Activated CD4-positive, alpha-beta T cell treated with anti-CD3 and anti-CD28 coated beads, Interleukin-2, amount 50 U/mL, for 16 hours (primary cell): Measurements from ENCODE around the gene LTBP1.

Source experiments
- DNase-seq: peaks from one replicate; pipeline ENCODE4 v3.0.0-alpha.2; 2020

LTBP1 gene

DNA sequence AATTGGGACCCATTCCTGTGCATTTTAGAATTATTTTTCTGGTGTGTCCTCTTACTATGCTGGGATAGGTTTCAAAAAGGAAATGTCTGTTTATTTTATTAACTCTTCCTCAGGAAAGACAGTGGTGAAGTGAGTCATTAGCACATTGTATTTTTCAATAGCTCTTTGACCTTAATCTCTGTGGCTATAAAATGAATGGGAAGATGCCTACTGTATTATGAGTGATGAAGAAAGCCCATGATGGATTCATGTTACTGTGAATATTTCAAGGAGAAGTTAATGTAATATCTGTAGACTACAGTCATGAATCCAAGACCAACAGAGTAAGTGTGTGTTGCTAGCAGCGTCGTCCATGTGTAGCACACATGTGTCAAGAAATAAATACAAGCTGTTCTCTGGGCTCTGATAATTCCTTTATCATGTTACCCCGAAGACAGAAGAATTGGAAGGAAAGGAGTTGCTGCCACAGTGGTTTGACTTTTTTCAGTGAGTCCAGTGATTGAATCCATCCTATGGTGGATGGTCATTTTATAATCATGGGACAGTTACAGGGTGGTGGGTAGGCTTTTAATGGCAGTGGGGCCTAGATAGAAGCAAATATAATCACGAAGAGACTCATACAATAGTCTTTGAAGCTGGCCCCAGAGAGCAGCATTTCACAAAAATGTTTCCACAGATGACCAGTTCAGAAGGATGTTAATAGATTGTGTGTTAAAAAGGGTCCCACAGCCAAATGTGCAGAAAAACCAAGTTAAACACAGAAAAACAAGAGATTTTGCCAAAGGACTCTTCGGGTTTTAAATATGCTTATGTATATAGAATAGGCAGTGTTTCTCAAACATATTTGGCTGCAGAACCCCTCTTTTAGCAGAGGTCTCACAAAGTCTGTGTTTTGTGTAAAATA is 290.0 kb downstream of the LTBP1 start:
- DNase-seq = no peak

DNA sequence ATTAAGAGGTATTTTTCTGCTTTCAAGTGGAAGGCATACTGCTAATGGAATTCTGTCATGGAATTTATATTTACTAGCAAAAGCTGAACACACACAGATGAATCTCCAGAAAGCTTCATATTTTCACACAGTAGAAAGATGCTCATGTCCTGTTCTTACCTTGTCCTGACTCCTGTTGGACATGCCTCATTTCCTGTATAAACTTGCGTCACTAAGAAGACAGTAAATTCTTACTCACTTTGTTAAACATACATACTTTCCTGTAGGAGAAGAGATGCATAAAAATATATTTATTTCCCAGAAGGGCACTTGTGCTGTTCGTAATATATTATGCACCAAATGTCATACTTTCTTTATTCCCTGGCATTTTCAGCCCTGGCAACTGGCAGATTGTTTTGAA is 291.4 kb downstream of the LTBP1 start:
- DNase-seq = no peak

DNA sequence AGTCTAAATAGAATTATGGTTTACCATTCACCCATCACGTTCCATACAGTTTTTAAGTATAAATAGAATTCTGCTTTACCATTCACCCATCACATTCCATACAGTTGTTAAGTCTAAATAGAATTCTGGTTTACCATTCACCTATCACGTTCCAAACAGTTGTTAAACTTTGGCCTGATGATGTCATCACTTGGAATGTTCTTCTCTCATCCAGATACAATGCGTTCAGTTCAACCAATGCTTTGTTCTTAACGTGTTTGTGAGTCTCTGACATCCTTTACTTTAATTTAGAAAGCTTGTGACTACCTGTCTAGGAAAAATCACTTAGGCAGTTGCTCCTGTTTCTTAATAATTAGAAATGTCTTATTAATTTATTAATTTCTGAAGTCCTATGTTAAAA is 293.4 kb downstream of the LTBP1 start:
- no peak for DNase-seq

DNA sequence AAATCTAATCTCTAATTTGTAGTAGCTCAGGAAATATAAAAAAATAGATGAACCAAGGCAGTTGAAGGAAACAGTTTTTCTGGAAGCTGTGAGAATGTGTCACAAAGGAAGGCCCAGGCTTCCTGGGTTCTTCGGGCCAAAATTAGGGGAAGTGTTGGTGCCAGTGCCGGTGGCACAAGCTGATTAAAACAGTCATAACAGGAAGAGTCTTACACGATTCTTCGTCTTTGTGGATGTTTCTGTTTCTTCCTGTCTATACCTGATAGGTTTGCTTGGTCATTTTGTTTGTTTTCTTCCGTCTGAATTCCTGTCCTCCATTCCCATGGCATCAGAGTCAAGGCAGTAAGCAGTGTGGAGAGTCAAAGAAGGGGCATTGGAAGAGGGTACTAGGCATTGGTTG is 294.3 kb downstream of the LTBP1 start:
- no peak for DNase-seq

DNA sequence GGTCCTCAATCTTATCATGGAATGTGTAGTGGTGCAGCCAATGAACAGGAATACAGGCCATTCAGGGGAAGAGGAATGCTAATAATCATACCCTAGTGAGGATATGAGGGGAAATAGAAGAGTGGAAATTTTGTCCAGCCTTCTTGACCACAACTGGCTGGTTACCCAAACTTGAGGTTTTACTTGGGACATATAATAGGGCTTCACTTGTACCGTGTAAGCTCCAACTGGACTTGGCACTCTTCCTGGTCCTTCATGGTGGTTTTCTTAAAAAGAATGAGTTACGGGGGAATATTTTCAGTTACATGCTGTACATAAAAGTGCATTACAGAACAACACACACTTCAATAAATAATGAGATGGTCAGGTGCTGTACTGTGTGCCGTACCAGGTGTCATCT is 294.8 kb downstream of the LTBP1 start:
- no peak for DNase-seq

DNA sequence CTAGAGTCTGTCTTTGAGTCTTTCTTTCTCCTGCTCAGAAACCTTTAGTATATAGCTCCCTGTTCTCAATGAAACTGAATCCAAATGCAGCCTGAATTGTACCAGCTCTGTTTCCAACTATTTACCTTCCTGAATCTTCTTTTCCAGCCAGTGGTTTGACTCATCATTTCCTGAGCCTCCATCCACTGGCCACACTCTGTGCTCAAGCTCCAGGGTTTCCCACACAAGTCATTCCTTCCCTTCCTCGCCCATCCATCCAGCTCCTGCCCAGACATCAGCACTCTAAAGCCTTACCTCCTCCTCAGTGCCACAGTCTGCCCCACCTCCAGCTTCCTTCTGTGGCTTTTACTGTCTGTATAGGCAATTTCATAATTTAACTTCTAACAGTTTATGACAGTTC is 296.1 kb downstream of the LTBP1 start:
- DNase-seq = no peak

DNA sequence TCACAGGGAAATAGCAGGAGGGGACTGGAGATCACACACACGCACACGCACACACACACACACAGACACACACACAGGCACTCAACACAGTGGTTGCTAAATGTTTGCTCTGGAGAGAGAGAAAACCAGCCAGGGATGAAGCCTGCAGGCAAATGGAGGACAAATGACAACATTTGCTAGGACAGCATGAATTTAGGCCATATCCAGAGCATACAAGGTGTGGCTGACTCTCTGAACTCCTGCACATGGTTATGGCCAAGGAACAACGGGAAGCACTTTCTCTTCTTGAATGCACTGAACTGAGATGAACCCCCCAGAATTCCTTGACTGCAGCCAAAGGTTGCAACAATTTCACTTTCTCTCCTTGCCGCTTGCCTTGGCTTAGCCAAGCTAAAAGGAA is 299.7 kb downstream of the LTBP1 start:
- DNase-seq = no peak

DNA sequence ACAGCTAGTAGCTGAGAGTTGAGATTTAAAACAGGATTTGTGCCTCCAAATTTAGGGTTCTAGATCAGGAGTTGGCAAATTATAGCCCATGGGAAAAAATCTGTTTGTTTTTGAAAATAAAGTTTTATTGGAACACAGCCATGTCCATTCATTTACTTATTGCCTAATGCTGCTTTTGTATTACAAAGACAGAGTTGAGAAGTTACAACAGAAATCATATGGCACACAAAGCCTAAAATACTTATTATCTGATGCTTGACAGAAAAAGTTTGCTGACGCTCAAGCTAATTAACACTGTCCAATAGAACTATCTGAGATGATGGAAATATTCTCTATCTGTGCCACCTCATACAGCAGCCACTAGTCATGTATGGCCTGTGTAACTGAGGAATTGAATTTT is 300.6 kb downstream of the LTBP1 start:
- DNase-seq = no peak

DNA sequence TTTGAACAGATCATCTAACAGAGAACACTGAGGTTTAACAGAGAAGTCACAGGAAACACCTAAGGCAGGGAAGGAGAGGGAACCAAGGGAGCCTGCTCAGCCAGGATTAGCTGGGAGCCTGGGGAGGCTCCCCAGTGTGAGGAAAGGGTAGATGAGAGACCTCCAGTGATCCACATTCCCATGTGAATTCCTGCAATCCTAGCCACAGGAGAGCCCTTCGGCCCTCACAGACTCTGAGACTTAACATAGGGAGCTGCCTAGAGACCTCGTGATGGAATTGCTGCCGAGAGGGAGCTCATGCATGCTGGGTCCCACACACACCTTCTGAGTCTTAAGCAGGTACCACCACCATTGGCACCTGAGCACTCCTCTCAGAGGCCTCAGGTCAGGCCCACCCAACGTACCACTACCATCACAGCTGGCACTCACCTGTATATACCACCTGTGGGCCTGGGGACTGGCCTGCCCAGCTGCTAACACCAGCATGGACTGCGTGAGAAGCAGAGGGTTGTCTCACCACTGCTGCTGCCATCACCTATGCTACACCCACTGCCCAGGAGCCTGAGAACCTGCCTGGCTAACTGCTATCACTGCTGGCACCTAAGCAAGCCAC is 303.8 kb downstream of the LTBP1 start:
- DNase-seq = no peak

DNA sequence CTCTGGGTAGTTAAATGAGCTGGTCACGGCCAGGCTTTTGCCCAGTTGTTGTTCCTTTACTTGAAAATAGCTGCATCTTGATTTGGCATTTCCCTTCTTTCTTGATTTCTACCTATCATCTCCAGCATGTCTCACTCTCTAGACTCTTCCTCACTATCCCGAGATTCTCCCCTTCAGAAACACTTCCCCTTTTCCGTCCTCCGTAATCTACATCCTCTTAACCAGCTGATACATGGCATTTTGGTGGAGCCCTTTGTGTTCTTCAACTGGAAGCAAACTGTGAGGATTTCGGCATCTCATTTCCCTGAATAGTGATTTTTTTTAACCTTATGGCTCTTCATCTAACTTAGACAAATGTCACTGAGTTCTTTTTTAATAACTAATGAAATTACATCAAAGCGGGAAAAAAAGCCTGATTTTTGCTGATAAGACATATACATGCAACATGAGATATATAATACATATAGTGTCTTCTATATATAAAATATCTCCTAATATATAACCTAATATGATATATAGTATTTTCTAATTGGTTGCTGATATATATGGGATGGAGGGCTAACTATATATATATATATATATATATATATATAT is 309.5 kb downstream of the LTBP1 start:
- no peak for DNase-seq

DNA sequence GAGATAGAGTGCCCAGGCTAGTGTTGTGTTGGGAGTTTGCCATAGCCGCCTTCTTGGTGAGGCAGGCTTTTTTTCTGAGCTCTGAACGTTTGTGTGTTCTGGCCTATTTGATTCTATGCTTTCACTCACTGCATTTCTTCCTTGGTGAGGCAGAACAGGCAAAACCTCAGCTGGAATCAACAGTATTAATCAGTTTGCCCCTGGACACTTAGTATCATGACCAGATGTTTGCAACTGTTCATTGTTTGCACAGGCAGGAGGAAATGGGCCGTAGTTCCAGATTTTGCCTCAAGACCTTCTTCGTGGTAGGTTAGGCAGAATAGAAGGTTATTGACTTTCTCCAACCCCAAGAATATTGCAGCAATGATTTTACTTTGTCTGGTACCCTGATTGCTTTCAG is 311.6 kb downstream of the LTBP1 start:
- DNase-seq = no peak

DNA sequence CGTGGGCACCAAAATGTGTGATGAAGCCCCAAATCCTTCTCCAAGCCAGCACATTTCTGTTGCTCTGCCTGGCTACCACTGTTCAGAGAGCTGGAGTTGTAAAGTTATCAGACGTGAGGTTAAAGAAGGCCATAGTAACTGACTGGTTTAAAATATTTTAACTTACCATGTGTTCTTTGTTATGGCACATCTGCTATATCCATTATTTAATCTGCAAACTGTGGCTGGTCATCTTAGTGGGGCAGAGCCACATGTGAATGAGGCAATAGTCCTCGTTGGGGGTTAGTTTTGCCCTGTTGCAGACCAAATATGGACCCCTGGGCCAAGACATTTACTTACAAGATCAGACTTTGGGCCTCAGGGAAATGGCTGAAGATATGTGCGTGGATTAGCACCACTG is 315.3 kb downstream of the LTBP1 start:
- DNase-seq = no peak

DNA sequence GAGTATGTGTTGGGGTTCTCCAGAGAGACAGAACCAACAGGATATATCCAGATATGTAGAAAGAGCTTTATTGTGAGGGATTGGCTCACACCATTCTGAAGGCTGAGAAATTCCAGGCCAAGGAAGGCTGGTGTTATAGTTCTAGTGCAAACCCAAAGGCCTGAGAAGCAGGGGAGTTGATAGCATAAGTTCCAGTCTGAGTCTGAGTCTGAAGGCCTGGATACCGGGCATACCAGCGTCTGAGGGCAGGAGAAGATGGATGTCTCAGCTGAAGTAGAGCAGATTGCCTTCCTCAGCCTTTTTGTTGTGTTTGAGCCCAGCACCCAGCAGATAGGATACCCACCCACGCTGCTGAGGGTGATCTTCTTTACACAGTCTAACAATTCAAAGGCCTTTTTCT is 318.0 kb downstream of the LTBP1 start:
- DNase-seq = no peak

DNA sequence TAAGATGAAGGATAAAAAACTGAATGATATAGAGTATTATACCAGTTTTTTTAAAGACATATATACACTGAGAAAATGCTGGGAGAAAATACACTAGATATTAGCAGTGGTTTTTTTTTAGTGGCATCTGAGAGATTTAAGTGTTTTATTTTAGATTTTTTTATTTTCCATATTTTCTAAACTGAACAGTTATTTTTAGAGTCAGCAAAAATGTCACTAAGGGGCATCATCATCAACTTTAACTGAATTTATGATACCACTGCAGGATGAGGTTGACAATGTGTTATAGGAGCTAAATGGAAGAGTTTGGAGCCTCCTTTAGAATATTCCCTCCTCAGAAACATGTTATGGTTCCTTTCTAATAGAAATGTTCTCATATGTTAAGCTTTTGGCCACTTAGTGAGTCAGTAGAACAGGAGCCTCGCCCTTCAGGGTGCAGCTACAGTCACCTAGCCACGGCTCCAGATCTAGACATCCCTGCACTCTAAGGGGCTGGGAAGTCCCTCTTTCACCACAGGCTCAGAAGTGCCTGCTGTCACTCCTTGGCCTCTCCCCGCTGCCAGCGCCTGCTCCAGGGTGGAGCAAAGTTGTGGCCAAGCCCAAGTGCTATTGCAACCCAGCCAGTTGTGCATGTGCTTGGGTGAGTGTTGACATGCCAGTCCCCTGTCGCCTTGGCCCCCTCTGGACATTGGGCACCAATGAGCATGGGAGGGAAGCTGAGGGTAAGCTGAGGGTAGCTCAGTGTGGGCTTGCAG is 319.0 kb downstream of the LTBP1 start:
- no peak for DNase-seq

DNA sequence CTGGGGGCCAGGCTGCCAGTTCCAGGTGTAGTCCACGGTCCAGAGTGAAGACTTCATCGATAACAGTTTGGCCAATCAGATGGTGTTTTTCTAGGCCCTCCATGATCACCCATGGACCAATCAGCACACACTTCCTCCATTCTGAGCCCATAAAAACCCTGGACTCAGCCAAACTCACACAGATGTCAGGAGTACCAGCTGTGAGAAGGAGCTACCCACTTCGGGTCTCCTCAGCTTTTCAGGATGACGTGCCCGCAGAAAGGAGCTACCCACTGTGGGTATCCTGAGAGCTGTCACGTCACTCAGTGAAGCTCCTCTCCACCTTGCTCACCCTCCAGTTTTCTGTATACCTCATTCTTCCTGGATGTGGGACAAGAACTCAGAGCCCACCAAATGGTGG is 319.7 kb downstream of the LTBP1 start:
- DNase-seq = no peak

DNA sequence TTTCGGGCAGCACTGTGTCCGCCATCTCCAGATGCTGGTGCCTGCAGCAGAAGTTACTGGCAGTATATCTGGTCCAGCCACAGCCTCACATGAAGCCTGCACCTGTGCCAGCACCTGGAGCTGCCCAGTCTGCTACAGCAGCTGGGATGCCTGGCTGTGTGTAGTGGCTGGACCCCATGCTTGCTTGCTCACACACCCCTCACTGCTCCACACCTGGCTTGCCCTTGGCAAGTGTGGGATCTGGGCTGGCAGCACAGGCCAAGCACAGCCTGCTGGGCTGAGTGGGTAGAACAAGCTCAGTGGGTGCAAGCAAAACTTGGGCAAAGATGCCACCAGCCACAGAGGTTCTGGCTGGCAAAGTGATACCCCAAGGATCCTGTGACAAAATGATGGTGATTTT is 320.3 kb downstream of the LTBP1 start:
- no peak for DNase-seq

DNA sequence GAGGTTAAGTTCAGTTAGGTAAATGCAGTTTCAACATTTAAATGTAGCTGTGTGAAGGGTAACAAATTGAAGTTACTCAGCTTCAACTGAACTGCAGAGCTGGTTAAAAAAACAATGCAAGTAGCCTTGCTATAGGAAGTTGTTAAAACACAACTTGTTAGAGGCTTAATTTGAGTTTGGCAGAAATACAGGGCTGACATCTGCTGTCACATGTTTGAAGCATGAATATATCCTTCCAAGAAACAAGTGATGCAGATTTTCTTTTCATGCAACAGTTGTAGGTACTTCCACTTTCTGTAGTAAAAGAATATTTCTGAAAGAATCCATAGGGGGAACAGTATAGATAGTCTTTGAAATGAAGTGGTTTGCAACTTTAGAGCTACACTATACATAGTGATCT is 321.0 kb downstream of the LTBP1 start:
- no peak for DNase-seq

DNA sequence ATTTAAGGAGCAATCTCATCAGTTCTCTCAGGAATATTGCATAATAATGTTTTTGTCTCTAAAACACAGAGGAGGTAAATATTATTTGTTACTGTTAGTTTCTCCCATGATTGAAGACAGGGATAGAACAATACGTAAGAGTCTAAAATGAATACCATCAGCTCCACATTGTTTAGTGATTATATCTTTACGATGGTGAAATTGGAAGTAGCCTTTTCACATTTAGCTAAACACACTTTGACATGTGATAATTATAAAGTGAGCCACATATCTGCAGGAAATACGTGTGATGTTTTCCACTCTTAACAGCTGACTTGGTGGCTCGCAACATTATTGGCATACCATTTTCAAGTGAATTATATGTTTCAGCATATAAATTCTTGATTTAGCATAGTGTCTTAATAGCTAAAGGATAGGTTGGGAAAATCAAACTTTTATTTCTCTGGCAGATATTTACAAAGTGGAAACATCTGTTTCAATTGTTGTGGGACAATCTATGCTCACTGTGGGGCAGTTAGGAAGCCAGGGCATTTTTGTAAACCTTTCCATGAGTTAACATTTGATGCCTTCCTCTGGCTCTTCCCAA is 321.6 kb downstream of the LTBP1 start:
- no peak for DNase-seq

DNA sequence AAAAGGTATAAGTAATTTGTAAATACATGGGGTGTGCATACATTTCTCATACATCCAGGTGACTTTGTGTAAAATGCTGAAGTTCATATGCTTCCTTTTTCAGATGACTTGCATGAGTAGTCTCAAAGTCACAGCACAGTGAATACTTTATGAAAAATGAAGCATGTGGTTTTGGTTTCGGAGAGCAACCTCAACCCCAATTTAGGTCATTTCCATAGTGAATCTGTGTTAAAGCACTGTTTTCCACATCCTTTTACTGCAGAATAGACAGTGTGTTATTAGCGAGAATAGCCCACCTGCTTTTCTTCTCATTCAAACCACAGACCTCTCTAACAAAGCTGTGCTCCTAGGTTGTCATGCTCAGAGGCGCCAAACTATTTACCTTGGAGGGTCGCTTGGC is 325.2 kb downstream of the LTBP1 start:
- peak; percentile 85 for DNase-seq

DNA sequence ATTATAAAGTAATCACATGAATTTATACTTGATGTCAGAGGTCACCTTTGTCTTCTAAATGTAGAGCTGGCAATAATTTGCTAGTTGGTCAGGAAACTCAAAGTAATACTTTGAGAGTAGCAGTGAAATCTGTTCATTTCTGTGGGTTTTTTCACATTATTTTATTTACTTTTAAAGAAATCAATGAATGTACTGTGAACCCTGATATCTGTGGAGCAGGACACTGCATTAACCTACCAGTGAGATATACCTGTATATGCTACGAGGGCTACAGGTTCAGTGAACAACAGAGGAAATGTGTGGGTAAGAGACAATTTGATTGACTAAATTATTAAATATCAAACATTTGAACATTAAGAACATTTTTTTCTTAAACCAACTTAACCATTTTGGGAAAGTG is 326.7 kb downstream of the LTBP1 start:
- no peak for DNase-seq

DNA sequence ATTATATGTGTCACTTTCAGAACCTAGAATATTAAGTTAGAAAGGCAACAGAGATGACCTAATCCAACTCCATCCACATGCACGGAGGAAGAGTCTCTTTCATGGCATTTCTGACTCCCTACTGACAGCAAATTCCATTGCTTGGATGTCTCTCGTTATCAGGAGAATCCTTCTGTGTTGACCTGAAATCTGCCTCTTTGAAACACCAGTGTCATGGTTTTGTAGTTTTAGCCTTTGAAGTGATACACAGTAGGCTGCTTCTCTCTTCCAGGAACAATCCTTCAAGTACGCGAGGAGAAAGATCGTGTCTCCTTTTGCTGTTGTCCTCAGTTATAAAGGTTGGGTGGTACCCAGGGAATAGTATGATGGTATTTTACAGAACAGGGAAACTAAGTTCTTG is 327.8 kb downstream of the LTBP1 start:
- DNase-seq = no peak

DNA sequence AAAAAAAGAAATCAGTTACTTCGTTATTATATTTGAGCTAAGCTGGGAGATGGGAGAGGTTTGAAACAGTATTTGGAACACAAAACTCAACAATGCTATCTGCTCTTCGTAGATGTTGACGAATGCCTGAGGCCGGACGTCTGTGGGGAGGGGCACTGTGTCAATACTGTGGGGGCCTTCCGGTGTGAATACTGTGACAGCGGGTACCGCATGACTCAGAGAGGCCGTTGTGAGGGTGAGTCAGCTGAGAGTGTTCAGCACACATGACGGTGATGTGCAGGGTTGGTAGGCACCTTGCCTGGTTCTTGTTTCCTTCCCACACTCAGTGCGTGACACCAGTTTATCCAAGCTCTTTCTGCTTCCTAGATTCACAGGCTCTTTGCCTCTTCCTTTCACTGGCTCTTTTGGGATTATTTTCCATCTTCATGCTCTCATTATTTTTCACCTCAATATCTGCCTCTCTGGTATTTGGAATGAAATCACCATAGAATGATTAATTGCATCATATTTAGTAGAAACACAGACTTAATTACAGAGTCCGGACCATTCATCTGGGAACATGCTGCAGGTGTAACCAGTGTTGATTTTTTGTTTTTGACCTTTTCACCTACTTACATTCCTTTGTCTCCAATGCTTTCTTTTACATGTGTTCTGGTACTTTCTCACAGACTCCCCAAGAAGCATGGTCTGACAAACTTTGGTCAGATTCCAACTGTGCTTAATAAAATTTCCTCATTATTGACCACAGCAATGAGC is 329.1 kb downstream of the LTBP1 start:
- DNase-seq = peak; percentile 76
